AG08395 (cell line): ENCODE results near the gene PNPO.

Experiments
- DNase-seq: peaks from one replicate; pipeline ENCODE4 v3.0.0; 2012; ENCODE audit warnings: mixed read lengths, low spot score

The PNPO gene

GRCh38 chr17:47949946-47950345 lies 8.6 kb downstream of the PNPO start:
- DNase-seq = no peak

DNA sequence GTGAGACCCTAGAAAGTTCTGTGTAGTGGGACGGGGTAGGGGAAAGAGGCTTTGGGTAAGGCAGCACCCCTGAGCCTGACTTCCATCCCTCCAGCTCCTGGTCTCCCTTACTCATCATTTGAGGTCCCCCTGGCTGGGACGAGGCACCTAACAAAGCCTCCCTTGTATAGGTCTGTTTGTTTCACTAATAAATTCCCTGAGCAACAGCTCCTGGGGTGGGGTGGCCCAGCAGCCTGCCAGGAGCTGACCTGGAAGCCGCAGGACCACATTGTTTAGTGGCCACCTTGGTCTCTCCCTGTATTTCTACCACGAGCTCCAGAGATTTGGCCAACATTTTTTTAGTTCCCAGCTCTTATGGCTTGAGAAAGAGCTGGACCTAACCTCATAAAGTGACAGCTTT lies 9.1 kb downstream of the PNPO start:
- no peak for DNase-seq

DNA sequence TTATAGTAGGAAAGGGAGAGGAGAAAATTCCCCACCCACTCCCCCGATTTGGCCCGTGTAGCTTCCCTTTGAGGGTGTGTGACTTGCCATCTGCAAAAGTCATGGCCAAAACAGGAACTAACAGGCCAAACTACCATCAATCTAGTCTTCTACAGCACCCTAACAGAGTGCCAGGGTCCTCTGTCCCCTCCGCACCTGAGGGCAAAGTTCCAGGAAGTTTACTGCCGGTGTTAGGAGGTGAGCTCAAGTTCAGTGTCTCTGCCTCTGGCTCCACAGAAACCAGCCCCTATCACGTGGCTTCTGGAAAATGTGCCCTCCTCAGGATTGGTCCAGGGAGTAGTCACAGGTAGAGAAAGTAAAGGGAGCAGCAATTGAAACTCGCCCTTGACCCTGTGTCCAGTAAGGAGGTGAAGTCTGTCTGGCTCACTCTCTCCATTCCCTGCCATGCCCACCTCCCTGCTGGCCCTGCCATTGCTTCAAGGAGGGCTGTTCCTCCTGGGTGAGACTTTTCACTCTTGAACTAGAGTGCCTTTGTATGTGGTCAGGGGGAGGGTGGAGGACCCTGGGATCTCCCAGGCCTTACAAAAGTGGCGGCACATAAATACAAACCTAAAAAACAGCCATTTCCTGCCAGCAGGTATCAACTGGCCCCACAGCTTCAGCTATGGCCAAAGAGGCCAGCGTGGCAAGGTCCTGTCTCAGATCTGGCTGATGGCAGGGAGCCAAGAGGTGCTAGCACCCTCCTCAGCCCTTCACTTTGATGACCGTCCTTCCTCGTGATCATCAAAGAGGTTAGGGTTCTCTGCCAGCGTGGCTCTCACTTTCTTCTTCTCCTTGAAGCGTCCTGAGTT lies 11.0 kb downstream of the PNPO start:
- no peak for DNase-seq

- DNase-seq = no peak
Observed at GRCh38 chr17:47953909-47954308, 12.5 kb downstream of the PNPO start.

- DNase-seq = no peak
Observed at GRCh38 chr17:47955497-47956461, 14.4 kb downstream of the PNPO start.

DNA sequence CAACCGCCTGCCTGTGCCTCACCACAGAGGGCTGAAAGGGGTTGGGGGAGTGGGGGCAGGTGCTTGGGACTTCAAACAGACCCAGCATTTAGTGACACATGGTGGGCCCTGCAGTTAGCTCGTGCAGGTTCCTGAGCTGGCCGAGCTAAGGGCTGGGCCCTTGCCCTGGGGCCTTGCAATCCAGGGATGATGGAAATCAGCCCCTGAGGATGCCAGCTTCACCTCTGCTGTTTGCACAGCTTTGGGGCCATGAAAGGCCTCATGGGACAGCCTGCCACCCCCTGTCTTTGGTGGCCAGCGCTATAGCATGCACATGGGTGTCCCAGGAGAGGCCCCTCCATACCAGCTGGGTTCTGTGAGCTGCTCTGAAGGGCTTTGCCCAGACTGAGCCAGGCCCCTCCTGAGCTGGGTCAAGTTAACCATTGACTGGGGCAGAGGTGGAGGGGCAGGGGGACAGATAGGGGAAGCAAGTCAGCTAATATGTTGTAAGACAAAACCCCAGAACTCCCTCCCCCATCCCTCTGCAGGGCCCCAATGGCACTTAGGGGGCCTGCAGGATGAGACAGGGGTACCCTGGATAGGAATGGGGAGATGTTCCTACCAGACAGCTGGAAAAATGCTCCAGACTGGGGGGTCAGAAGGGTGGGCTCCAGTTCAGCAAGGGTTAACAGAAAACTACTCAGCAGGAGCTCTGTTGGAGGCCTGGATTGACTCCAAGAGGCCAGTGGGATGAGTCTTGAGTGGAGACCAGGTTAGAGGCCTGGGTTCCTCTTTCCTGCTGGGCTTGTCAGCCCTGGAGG lies 15.6 kb downstream of the PNPO start:
- no peak for DNase-seq

DNA sequence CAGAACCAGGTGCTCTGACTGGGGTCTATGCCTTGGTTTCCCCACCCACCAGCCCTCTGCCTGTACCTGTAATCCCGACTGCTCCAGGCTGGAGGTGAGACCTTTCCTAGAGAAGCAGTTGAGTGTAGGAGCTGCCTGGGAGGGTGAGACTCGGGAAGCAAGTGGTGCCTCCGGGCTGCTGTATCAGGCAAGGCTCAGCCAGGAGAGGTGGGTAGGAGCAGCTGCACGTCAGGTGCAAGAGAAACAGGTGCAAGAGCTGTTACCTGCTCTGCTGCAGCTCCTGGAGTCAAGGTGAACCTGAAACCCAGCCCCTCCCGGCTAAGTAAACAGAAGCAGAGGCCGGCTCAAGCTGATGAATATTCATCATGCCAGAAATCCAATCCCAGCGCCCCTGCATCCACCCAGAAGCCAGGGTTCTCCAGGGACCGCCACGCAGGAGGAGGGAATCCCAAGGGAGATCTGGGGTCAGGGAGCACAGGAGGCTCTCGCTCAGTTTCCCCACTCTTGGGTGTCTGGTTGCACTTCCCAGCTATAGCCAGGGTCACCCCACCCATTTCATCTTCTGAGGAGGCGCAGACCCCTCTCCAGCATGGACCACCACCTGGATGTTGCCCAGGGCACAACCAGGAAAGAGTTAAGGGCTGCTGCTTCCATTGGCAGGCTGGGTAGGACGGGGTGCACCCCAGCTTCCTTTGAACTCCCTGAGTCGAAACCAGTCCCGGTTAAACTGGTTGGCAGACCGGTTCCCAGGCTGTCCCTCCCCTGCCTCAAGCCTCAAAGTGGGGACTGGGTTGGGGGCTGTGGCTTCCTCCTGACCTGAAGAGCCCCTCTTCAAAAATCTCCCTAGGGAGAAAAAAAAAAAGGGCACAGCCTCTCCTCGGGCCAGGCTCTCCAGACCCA lies 16.5 kb downstream of the PNPO start, which contains the start of gene PRR15L:
Gene PRR15L, minus strand, starts transcription at position 293 of the 900 bp plus-strand sequence. CDS start 4,649 bp downstream, outside the sequence.
- DNase-seq = no peak

- no peak for DNase-seq
Observed at GRCh38 chr17:47959825-47960655, 18.7 kb downstream of the PNPO start.

- no peak for DNase-seq
Observed at GRCh38 chr17:47961406-47961805, 20.0 kb downstream of the PNPO start.

DNA sequence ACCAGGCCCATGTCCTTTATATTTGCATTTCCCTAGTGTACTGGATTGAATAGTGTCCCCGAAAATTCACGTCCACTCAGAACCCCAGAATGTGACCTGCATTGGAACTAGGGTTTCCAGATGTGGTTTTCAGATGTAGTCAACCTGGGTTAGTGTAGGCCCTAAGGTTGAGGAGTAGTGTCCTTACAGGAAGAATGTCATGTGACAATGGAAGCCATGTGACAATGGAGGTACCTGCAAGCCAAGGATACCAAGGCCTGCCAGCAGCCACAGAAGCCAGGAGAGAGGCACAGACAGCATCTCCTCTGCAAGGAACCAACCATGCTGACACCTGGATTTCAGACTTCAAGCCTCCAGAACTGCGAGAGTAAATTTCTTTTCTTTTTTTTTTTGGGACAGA lies 21.5 kb downstream of the PNPO start:
- no peak for DNase-seq

GRCh38 chr17:47964856-47965255 lies 23.5 kb downstream of the PNPO start:
- no peak for DNase-seq

- no peak for DNase-seq
Observed at GRCh38 chr17:47966079-47966519, 24.7 kb downstream of the PNPO start.

GRCh38 chr17:47967607-47968252 lies 26.4 kb downstream of the PNPO start:
- peak; percentile 77 for DNase-seq

DNA sequence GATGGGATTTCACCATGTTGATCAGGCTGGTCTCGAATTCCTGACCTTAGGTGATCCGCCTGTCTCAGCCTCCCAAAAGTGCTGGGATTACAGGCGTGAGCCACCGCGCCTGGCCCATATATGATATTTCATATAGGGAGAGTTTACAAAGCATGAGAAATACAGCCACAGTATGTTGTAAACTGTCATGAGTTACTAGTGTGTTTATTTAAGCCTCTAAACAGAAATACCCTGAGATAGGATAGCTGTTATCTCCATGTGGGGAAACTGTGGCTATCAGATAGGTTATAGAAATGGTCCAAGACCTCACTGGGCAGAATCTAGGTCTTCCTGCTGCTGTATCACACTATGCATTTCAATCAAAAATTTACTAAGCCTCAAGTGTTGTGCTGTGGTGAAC lies 27.5 kb downstream of the PNPO start:
- no peak for DNase-seq

- DNase-seq = no peak
Observed at GRCh38 chr17:47969930-47970724, 28.8 kb downstream of the PNPO start.

- DNase-seq = peak; percentile 99
Observed at GRCh38 chr17:47970725-47971499, 29.5 kb downstream of the PNPO start, which contains the start of gene CDK5RAP3. TSS of gene CDK5RAP3 (plus strand) at chr17:47971113. CDS start at chr17:47971147, 34 bp downstream.

DNA sequence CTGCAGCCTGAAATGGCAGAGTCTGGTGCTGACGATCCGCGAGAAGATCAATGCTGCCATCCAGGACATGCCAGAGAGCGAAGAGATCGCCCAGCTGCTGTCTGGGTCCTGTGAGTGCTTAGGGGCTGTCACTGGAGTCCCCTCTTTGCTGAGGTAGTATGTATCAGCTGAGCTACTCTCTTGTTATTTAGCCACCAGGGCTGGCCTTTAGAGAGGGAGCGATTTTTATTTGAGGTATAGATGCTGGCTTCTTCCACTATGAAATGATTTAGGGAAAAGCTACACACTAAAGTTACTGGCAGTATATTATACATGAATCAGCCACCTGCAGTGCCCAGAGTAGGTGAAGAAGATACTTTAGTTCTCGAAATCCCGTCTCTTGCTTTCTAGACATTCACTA lies 32.2 kb downstream of the PNPO start:
- no peak for DNase-seq
